HG03103 (cell line): ENCODE measurements around the gene CLDN16.

Experiments
- ATAC-seq: cut with Tn5 transposase; IDR thresholded peaks from one replicate; pipeline ENCODE4 v1.9.1; 2021; ENCODE audit warnings: low read depth; ENCODE audit not compliant: unreplicated experiment

The CLDN16 gene

GRCh38 chr3:190378240-190378891, 9.6 kb upstream of the CLDN16 start:
- ATAC-seq = no peak

GRCh38 chr3:190380184-190380583, 7.8 kb upstream of the CLDN16 start:
- no peak for ATAC-seq

GRCh38 chr3:190381441-190381840, 6.5 kb upstream of the CLDN16 start:
- no peak for ATAC-seq

GRCh38 chr3:190382082-190382481, 5.9 kb upstream of the CLDN16 start:
- ATAC-seq = no peak

GRCh38 chr3:190384309-190384756, 3.6 kb upstream of the CLDN16 start:
- ATAC-seq = peak; percentile 86

- ATAC-seq = no peak
These were observed 2.0 kb upstream of the CLDN16 start for GRCh38 chr3:190385731-190386688.

- ATAC-seq = no peak
These were observed 740 bp downstream of the CLDN16 start for GRCh38 chr3:190388703-190389102.

- no peak for ATAC-seq
These were observed 8.0 kb downstream of the CLDN16 start for GRCh38 chr3:190396001-190396400.

GRCh38 chr3:190397889-190398288, 9.9 kb downstream of the CLDN16 start:
- no peak for ATAC-seq

- no peak for ATAC-seq
These were observed 11.7 kb downstream of the CLDN16 start for GRCh38 chr3:190399677-190400076.

- ATAC-seq = no peak
These were observed 14.0 kb downstream of the CLDN16 start for GRCh38 chr3:190401963-190402362.

GRCh38 chr3:190404715-190405114, 16.8 kb downstream of the CLDN16 start:
- no peak for ATAC-seq

GRCh38 chr3:190414297-190414696, 26.3 kb downstream of the CLDN16 start:
- no peak for ATAC-seq

- peak; percentile 7 for ATAC-seq
These were observed 36.1 kb downstream of the CLDN16 start for GRCh38 chr3:190424108-190424477.

- ATAC-seq = peak; percentile 70
These were observed 36.8 kb downstream of the CLDN16 start for GRCh38 chr3:190424478-190425439.

- no peak for ATAC-seq
These were observed 37.9 kb downstream of the CLDN16 start for GRCh38 chr3:190425833-190426232.

- no peak for ATAC-seq
These were observed 39.0 kb downstream of the CLDN16 start for GRCh38 chr3:190426806-190427507.

- no peak for ATAC-seq
These were observed 41.7 kb downstream of the CLDN16 start for GRCh38 chr3:190429681-190430080.

- ATAC-seq = no peak
These were observed 42.9 kb downstream of the CLDN16 start for GRCh38 chr3:190430906-190431305.

GRCh38 chr3:190432216-190432615, 44.3 kb downstream of the CLDN16 start:
- no peak for ATAC-seq
